ENCODE data around the gene JAG1. TPM values are rescaled to one million over a fixed set of nuclear protein-coding genes. Genes with fewer than 3 reads are reported as not detected.

Gene JAG1
- total RNA-seq, 4 donors from 2014 or later: 133 to 367 (median 191) TPM

DNA sequence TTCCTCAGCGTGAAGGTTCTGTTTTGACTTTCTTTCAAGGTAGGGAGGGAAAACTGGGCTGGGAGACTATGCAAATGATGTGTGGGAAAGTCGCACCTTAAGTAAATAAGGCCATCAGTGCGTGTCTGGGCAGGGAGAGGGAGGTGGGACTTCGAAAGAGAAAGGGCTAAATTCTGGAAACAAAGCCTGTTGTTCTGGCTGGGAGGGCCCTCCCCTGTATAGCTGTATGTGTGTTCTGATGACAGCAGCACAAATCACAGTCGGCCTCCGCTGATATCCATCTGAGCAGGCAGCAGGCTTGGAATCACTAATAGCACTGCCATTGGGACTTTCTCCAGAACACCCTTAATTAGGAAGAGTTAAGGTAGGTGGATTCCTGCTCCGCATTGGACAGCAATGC, 19.2 kb downstream of the JAG1 start:
- WGBS: 35% methylated on average over 7 of the region's 7 CpGs
- Histone ChIP-seq H3K27ac (peak overlapping the region; percentile 84), H3K4me3 (peak overlapping the region; percentile 15), H3K4me1 (peaks cover 83% of the 10 kb centered on the region), H3K9me3 (no peaks in the 10 kb centered on the region), H3K27me3 (no peaks in the 10 kb centered on the region), H3K36me3 (peaks cover 72% of the 10 kb centered on the region)
- peak in 1 of 2 donors; percentile 59 for DNase-seq (ENCODE audit: low spot score in 2 of 2)
- TF ChIP-seq EP300 (IDR thresholded peaks at IDR 0.05): no peak
- TF ChIP-seq POLR2AphosphoS5 (IDR thresholded peaks at IDR 0.05): peak in 1 of 3 donors; percentile 18

- H3K27ac ChIP-seq: peak overlapping the region; percentile 84
- peaks cover 81% of the 10 kb centered on the region for H3K4me1 ChIP-seq
- H3K4me3 ChIP-seq: peak overlapping the region; percentile 15
- TF ChIP-seq POLR2A (IDR thresholded peaks at IDR 0.05) (no peak), POLR2AphosphoS5 (IDR thresholded peaks at IDR 0.05) (no peak), EP300 (IDR thresholded peaks at IDR 0.05) (no peak)
- TF ChIP-seq, protein P1, sequence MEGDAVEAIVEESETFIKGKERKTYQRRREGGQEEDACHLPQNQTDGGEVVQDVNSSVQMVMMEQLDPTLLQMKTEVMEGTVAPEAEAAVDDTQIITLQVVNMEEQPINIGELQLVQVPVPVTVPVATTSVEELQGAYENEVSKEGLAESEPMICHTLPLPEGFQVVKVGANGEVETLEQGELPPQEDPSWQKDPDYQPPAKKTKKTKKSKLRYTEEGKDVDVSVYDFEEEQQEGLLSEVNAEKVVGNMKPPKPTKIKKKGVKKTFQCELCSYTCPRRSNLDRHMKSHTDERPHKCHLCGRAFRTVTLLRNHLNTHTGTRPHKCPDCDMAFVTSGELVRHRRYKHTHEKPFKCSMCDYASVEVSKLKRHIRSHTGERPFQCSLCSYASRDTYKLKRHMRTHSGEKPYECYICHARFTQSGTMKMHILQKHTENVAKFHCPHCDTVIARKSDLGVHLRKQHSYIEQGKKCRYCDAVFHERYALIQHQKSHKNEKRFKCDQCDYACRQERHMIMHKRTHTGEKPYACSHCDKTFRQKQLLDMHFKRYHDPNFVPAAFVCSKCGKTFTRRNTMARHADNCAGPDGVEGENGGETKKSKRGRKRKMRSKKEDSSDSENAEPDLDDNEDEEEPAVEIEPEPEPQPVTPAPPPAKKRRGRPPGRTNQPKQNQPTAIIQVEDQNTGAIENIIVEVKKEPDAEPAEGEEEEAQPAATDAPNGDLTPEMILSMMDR (IDR thresholded peaks at IDR 0.05): no peak
- no peaks in the 10 kb centered on the region for H3K27me3 ChIP-seq
- H3K9me3 ChIP-seq: no peaks in the 10 kb centered on the region
- H3K36me3 ChIP-seq: peaks cover 76% of the 10 kb centered on the region
- no peak for DNase-seq (ENCODE audit: low spot score in 2 of 2)
Observed at GRCh38 chr20:10654250-10654610, 19.6 kb downstream of the JAG1 start.

GRCh38 chr20:10653599-10654249, 20.1 kb downstream of the JAG1 start:
- peak overlapping the region; percentile 15 for H3K4me3 ChIP-seq

DNA sequence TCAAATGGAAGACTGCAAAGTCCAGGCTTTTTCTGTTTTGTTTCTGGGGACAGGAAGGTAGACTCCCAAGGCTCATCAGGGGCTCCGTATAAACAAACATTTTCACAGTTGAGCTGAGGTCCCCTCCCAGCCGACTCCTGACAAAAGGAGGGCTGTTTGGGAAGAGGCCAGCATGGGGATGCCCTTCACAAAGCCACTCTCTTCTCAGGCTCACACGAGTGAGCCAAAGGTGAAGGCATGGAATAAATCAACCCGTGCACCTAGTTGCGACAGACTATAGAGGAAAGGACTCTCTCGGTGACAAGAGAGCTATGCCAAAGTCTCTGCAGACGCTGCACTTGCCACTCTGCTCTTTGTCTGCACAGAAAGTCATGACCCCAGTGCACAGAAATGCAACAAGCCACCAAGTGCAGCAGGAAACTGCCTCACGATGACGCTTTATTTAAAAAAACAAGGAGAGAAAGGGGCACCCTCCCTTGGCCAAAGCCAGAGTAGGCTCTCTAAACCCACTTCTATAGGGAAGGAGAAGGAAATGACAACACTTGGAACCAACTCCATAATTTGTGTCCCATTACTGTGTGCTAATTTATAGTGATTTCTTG, 21.0 kb downstream of the JAG1 start:
- WGBS: 34% methylated on average over 9 of the region's 9 CpGs
- peak in 1 of 2 donors; percentile 41 for DNase-seq (ENCODE audit: low spot score in 2 of 2)
- H3K4me1 ChIP-seq: peaks cover 67% of the 10 kb centered on the region
- no peaks in the 10 kb centered on the region for H3K9me3 ChIP-seq
- peak overlapping the region; percentile 15 for H3K4me3 ChIP-seq
- peak overlapping the region; percentile 84 for H3K27ac ChIP-seq
- peaks cover 81% of the 10 kb centered on the region for H3K36me3 ChIP-seq
- H3K27me3 ChIP-seq: no peaks in the 10 kb centered on the region
- TF ChIP-seq, protein P1 (IDR thresholded peaks at IDR 0.05): no peak
- TF ChIP-seq EP300 (IDR thresholded peaks at IDR 0.05) (no peak), POLR2AphosphoS5 (IDR thresholded peaks at IDR 0.05) (no peak), POLR2A (IDR thresholded peaks at IDR 0.05) (no peak)

More at GRCh38 chr20:10653599-10654249, 20.1 kb downstream of the JAG1 start:
- Histone ChIP-seq H3K4me1 (peaks cover 76% of the 10 kb centered on the region), H3K9me3 (no peaks in the 10 kb centered on the region), H3K27ac (peak overlapping the region; percentile 84), H3K36me3 (peaks cover 79% of the 10 kb centered on the region), H3K27me3 (no peaks in the 10 kb centered on the region)
- no peak for DNase-seq (ENCODE audit: low spot score in 2 of 2)
- 20% methylated on average over 13 of the region's 13 CpGs for WGBS
- TF ChIP-seq, protein P1 (IDR thresholded peaks at IDR 0.05): no peak
- TF ChIP-seq EP300 (IDR thresholded peaks at IDR 0.05): no peak
- no peak for TF ChIP-seq POLR2A (IDR thresholded peaks at IDR 0.05)
- TF ChIP-seq POLR2AphosphoS5 (IDR thresholded peaks at IDR 0.05): no peak

DNA sequence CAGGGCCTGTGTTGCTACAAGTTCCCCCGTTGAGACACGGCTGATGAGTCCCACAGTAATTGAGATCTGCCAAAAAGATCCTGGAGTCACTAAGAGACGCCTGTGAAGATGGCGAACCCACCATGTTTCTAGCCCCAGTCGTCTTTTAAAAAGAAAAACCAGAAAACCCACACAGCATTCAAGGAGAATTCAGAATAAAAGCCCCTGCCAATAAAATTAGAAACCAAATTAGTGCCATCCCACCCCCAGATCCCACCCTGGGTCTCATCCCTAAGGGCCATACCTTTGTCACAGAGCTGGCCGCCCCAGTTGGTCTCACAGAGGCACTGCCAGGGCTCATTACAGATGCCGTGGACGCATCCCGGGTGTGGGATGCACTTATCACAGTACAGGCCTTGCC, 21.6 kb downstream of the JAG1 start:
- H3K4me1 ChIP-seq: peaks cover 65% of the 10 kb centered on the region
- H3K36me3 ChIP-seq: peaks cover 81% of the 10 kb centered on the region
- whole genome bisulfite sequencing: 73% methylated on average over 9 of the region's 9 CpGs
- peak overlapping the region; percentile 15 for H3K4me3 ChIP-seq
- H3K27me3 ChIP-seq: no peaks in the 10 kb centered on the region
- peak in 1 of 2 donors; percentile 51 for DNase-seq (ENCODE audit: low spot score in 2 of 2)
- no peaks in the 10 kb centered on the region for H3K9me3 ChIP-seq
- peak overlapping the region; percentile 84 for H3K27ac ChIP-seq
- TF ChIP-seq EP300 (IDR thresholded peaks at IDR 0.05) (no peak), POLR2AphosphoS5 (IDR thresholded peaks at IDR 0.05) (no peak), POLR2A (IDR thresholded peaks at IDR 0.05) (no peak)
- TF ChIP-seq, protein P1 (IDR thresholded peaks at IDR 0.05): no peak

Data from suprapubic skin (tissue), 4 donors.